ENCODE measurements around the gene CD300LD. TPM values are rescaled to one million over a fixed set of nuclear protein-coding genes. Genes with fewer than 3 reads are reported as not detected.

CD300LD gene
- total and polyA plus RNA-seq, 2 experiments from 2014 or later, result not detected

DNA sequence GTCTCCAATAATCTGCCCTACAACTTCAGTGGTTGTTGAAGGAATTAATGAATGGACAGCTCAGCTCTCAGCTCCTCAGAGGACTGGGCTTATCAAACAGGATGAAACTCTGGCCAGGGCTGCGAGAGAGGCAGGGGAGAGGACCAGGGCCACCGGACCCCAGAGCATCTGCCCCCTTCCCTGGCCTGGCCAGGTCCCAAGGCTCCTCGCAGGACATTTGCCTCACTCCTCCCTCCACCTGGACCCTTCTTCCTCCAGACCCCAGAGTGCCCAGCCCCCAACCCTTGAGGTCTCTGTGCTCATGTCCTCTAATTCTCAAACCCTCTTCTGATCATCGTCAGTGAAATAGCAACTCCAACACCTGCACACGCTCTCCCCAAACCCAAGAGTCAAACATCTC is 49.9 kb downstream of the CD300LD start (continued):
- TF ChIP-seq CTCF (conservative IDR thresholded peaks at IDR 0.05; ENCODE audit: low read depth in 2 of 2) (no peak), EZH2 (IDR thresholded peaks at IDR 0.05; ENCODE audit: low read depth, unreplicated experiment) (no peak), ZNF331 (CRISPR knock-in tag; IDR thresholded peaks at IDR 0.05; ENCODE audit: low read depth) (no peak)
- TF ChIP-seq, protein P1, sequence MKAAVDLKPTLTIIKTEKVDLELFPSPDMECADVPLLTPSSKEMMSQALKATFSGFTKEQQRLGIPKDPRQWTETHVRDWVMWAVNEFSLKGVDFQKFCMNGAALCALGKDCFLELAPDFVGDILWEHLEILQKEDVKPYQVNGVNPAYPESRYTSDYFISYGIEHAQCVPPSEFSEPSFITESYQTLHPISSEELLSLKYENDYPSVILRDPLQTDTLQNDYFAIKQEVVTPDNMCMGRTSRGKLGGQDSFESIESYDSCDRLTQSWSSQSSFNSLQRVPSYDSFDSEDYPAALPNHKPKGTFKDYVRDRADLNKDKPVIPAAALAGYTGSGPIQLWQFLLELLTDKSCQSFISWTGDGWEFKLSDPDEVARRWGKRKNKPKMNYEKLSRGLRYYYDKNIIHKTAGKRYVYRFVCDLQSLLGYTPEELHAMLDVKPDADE (IDR thresholded peaks at IDR 0.05), result no peak

GRCh38 chr17:74541176-74542111 is 50.6 kb downstream of the CD300LD start:
- H3K27ac Mint-ChIP-seq, result no peak overlapping the region
- DNase-seq (ENCODE audit: low spot score), result no peak

More at GRCh38 chr17:74541176-74542111, 50.6 kb downstream of the CD300LD start:
- Histone ChIP-seq H3K4me3 (no peak overlapping the region), H3K27ac (ENCODE audit: low read depth) (no peak overlapping the region), H3K4me1 (ENCODE audit: insufficient read depth) (no peaks in the 10 kb centered on the region), H3K36me3 (ENCODE audit: insufficient read depth) (no peaks in the 10 kb centered on the region), H3K27me3 (ENCODE audit: insufficient read depth) (no peaks in the 10 kb centered on the region), H3F3A (replicated peaks; ENCODE audit: low read depth) (no peaks in the 10 kb centered on the region), H2AFZ (no peak overlapping the region), H3K79me2 (replicated peaks; ENCODE audit: insufficient read depth) (no peaks in the 10 kb centered on the region), H4K20me1 (replicated peaks; ENCODE audit: insufficient read depth) (no peaks in the 10 kb centered on the region), H3K4me2 (no peak overlapping the region), H3K9me2 (ENCODE audit: insufficient read depth) (no peaks in the 10 kb centered on the region)
- Mint-ChIP-seq H3K9me3 (no peaks in the 10 kb centered on the region; the same call in 2 of the 3 replicates), H3K4me3 (no peak overlapping the region), H3K4me1 (no peaks in the 10 kb centered on the region; the same call in 2 of the 3 replicates), H3K36me3 (ENCODE audit: low read depth) (no peaks in the 10 kb centered on the region), H3K27me3 (ENCODE audit: insufficient read depth, low read depth, poor library complexity) (peaks cover 18% of the 10 kb centered on the region)
- no peak for ATAC-seq
- TF ChIP-seq NANOG (IDR thresholded peaks at IDR 0.05; ENCODE audit: borderline replicate concordance) (no peak), POLR2AphosphoS5 (IDR thresholded peaks at IDR 0.05; ENCODE audit: low read depth) (no peak), CTCF (conservative IDR thresholded peaks at IDR 0.05; ENCODE audit: low read depth in 2 of 2) (no peak), JUNB (IDR thresholded peaks at IDR 0.05; ENCODE audit: unreplicated experiment) (no peak), EZH2 (IDR thresholded peaks at IDR 0.05; ENCODE audit: low read depth, unreplicated experiment) (no peak), CREB1 (CRISPR knock-in tag; IDR thresholded peaks at IDR 0.05; ENCODE audit: low read depth) (no peak), STAT1 (IDR thresholded peaks at IDR 0.05; ENCODE audit: unreplicated experiment) (no peak), ZNF462 (CRISPR knock-in tag; IDR thresholded peaks at IDR 0.05) (no peak)
- TF ChIP-seq, protein P1 (IDR thresholded peaks at IDR 0.05), result no peak

Data from GM23338 (cell line).